AG08395 (cell line): ENCODE data around the gene C22orf42.
"Not testable (repeated sequence)": the region's sequence is repeated elsewhere in the genome, so short reads cannot be mapped to it uniquely, and the experiment has no call there.

Experiments
- DNase-seq: peaks from one replicate; pipeline ENCODE4 v3.0.0; 2012; ENCODE audit warnings: mixed read lengths, low spot score

C22orf42 gene

DNA sequence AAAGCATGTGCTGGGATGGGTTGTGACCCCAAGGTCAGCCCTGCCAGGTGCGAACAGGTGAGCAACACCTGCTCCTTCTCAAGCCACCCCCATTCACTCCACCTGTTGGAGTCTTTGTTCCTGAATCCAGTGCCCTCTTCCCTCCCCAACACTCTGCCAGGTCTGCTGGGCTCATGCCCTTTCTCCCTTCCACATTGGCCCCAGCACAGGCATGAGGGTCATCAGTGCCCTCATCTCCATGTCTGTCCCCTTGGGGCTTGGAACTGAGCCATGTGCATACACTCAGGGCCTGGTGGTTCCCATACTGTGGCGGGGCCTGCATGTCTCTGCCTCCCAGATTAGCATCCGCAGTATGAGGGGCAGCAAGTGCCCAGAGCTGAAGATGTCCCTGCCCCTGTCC lies 26.7 kb upstream of the C22orf42 start:
- no peak for DNase-seq

- DNase-seq: no peak
These were observed 24.5 kb upstream of the C22orf42 start for GRCh38 chr22:32183625-32184024.

DNA sequence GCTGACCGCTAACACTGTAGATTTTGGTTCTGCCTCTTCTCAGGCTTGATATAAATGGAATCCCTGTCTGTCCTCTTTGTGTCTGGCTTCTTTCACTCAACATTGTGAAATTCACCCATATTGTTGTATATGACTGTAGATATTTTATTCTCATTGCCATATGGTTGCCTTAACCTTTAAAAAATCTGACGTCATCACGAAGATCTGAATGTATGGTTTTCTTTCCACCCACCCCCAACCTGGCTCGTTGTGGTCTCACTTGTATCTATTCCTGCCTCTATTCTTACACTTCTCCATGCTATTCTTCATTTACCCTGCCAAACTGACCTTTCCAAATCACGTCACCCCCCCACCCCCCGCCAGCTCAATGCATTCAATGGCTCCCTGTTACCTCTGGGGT lies 21.9 kb upstream of the C22orf42 start:
- DNase-seq: no peak

DNA sequence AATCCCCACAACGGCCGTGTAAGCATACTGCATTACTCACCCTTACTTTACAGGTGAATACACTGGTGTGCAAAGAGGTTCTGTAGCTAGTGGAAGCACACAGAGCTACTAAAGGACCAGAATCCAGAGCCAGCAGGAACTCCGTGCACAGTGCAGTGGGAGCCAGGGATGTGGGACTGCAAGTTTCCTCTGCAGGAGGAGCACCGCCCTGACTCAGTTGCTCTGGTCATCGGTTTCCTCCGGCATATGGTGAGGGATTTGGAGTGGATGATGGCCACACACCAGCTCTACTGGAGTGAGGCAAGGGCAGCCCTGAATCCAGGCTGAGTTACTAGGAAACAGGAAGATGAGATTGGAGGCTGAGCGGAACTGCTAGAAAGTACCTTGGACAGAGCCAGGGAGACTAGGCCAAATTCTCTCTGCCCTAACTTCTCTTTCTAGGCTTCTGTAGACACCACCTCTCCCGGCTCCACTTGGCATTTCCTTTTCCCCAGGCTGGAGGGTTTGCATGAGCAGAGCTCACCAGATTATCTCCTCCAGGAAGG lies 18.2 kb upstream of the C22orf42 start:
- DNase-seq: no peak

- no peak for DNase-seq
These were observed 16.9 kb upstream of the C22orf42 start for GRCh38 chr22:32175683-32176644.

- no peak for DNase-seq
These were observed 16.0 kb upstream of the C22orf42 start for GRCh38 chr22:32175115-32175514.

DNA sequence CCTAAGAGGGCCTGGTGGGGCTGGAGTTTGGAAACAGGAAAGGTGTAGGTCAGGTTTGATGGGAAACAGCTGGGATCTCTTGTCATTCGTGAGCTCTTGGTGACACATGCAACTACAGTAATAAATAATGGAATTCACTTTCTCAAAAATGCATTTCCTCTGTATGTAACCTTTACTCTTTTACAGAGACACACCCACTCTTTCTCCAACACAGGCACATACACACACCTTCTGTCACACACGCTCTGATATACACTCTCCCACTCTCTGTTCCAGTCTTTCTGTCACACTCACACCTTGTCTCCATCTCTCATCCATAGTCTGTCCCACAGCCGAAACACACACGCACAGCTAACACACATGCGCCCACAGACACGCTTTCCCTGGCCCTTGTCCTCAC lies 6.6 kb upstream of the C22orf42 start:
- no peak for DNase-seq

DNA sequence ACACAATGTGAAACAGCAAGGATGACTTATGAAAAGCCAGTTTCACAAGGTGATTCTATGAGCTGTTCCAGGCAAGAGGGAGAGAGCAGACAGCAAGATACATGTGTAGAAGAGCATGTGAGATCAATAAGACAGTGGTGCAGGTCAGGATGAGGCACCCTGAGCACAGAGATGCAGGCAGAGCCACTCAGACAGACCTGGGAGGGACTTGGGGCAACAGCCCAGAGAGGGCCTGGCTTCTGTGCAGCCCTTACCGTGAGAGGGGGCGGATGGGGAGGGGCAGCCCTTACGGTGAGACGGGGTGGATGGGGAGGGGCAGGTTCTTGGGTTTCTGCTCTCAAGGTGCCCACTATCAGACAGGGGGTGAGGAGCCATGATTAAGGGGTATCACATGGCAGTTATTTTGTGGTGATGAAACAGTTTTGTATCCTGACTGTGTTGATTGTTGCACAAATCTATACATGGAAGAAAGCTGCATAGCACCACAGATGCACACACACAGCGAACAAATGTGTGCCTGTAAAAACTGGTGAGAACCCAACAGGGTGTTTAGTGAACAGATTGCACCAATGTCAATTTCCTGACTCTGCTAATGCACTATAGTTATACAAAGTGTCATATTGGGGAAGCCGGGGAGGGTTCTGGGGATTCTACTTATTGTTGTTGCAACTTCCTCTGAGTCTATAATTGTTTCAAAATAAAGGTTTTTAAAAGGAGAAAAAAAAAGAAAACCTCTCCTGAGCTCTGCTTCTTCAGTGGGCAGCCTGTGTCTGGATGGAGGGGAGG lies 5.2 kb upstream of the C22orf42 start:
- no peak for DNase-seq

DNA sequence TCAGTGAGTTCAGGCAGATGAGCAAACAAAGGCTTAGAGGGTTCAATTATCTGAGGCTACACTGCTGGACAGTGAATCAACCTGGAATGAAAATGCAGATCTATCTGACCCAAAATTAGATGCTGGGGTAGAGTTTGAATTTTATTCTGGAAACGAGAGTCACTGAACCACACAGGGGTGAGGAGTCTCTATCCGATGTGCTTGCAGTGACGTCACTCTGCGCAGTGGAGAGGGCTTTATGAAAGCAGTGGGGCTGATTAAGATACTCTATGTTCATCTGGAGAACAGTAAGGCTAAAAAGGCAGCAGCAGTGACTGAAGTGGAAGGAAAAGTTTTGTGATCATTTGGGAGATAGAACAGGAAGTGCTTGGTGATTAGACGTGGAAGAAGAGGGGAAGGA lies 1.3 kb upstream of the C22orf42 start:
- DNase-seq: not testable (repeated sequence)

DNA sequence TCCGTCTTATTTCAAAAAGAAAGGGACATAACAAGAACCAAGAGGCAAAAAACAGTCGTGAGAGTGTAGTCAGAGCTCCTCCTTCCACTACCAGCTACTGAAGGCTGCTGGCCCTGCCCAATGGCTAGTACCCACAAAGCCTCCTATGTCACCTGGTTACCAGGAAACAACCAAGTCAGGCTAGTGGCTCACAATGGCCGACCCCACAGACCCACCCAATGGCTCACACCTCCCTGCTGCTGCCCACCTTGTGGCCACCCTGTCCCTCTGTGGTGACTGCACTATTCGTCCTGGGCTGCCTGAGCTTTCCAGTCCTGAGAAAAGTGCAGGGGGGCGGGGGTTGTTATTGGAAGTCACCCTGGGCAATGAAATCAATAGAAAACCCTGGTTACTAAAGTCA lies 1.5 kb downstream of the C22orf42 start:
- DNase-seq: not testable (repeated sequence)

GRCh38 chr22:32154727-32155126 lies 4.4 kb downstream of the C22orf42 start:
- not testable (repeated sequence) for DNase-seq

DNA sequence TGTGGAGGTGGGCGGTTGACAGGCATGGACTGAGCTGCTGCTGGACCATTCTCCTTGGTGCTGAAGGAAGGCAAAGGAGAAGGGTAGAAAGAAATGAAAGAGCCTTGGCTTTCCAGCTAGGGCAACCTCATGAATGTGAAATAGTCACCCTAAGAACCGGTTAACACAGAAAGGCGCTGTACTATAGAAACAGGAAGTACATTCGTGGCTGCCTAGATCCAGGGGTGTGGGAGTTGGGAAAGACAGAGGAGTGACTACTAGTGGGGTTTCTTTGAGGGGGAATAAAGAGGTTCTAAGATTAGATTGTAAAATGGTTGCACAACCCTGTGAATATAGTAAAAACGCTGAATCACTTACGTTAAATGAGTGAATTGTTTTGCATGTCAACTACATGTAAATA lies 7.5 kb downstream of the C22orf42 start:
- not testable (repeated sequence) for DNase-seq

DNA sequence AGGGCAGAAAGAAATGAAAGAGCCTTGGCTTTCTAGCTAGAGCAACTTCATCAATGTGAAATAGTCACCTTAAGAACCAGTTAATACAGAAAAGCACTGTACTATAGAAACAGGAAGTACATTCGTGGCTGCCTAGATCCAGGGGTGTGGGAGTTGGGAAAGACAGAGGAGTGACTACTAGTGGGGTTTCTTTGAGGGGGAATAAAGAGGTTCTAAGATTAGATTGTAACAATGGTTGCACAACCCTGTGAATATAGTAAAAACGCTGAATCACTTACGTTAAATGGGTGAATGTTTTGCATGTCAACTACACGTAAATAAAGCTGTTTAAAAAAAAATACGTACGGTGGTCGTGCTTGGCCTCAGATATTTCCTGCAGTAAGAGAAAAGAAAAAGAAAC lies 8.5 kb downstream of the C22orf42 start:
- not testable (repeated sequence) for DNase-seq

DNA sequence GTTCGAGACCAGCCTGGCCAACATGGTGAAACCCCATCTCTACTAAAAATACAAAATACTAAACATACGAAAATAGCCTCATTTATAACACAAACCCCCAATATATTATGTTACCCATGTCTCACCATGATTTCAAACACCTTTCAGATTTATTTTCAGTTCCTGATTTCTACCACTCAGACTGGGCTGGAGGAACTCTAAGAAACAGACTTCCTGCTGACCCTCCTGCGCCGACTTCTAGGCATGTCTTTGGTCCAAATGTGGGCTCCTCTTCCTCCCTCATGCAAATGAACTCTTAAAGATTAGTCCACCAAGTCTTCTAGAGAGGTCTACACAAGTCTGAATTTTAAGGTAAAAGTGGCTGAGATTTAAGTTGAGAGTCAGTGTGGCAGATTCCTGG lies 10.7 kb downstream of the C22orf42 start:
- DNase-seq: not testable (repeated sequence)

DNA sequence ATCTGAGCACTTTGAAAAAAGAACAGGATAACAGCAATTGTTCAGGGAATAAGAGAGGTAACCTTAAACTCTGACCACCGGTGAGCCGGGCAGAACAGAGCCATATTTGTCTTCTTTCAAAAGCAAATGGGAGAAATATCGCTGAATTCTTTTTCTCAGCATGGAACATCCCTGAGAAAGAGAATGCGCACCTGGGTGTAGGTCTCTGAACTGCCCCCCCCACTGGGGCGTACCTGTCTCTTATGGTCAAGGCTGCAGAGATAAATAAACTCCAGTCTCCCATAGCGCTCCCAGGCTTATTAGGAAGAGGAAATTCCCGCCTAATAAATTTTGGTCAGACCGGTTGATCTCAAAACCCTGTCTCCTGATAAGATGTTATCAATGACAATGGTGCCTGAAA lies 12.0 kb downstream of the C22orf42 start:
- not testable (repeated sequence) for DNase-seq

DNA sequence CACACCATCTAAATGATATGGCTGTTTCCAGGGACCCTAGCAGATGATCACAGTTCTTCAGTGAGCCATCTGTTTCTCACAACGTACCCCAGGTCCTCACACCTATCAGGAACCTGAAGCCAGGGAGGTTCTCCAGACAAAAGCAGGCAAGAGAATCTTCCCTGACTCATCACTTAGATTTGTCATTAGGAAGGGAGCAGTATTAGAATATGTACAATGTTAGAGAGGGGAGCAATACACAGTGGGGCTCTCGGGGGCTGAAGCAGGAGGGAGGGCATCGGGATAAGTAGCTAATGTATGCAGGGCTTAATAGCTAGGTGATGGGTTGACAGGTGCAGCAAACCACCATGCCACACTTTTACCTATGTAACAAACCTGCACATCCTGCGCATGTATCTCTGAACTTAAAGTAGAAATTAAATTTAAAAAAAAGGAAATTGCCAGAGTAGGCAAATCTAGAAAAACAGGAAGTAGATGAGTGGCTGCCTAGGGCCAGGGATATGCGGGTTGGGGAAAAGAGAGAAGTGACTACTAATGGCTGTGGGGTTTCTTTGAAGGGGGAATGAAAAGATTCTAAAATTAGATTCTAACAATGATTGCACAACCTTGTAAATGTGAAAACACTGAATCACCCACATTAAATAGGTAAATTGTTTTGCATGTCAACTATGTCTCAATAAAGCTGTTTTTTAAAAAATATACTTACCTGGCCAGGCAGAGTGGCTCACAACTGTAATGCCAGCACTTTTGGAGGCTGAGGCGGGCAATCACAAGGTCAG lies 14.4 kb downstream of the C22orf42 start:
- no peak for DNase-seq

DNA sequence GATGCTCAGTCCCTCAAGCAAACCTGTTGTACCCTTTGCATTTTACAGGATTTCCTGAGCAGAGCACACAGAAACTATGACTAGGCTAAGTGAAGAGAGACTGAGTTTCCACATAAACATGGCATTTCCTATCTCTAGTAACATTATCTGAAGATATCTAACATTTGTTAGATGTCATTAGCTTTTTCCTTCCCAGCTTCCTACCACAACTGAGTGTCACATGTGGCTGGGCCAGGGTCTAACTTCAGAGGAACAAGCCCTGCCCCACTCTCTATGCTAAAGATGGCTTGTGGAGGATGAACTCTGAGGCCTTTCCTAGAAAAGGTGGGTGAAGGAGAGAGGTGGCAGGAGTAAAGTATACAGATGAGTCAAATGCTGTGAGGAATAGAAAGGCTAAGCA lies 16.5 kb downstream of the C22orf42 start:
- DNase-seq: no peak

GRCh38 chr22:32140688-32141087 lies 18.4 kb downstream of the C22orf42 start:
- not testable (repeated sequence) for DNase-seq

DNA sequence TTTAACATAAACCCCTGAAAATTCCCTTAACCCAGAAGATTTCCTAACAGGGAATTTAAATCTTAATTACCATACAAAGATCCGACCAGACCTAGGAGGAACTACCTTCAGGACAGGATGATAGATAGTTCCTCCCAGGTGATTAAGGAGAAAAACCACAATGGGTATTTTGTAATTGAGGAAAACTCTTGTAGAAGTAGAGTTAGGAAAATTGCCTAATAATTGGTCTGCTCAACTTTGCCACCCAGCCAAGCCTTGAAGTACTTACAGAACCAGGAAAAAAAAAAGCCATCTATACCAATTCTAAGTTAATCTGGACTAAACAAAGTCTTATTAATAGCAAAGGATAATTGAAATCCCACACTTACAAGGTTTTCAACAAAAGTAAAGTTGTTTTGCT lies 20.5 kb downstream of the C22orf42 start:
- not testable (repeated sequence) for DNase-seq

DNA sequence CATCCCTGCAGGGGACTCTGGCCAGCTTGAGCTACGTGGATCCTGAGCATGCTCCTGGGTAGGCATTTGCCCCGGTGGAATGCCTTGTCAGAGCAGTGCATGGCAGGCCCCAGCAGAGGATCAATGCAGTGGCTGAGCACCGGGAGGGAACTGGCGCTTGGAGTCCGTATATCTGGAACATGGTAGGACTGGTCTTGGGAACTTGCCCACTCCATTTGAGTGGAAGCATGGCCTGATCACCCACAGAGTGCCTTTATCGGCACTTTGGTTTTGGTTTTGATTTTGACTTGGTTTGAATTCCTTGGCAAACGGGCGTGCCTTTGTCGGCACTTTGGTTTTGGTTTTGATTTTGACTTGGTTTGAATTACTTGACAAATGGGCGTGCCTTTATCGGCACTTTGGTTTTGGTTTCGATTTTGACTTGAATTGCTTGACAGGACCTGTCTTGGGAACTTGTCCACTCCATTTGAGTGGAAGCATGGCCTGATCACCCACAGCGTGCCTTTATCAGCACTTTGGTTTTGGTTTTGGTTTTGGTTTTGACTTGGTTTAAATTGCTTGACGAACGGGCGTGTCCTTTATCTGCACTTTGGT lies 21.3 kb downstream of the C22orf42 start:
- DNase-seq: not testable (repeated sequence)

DNA sequence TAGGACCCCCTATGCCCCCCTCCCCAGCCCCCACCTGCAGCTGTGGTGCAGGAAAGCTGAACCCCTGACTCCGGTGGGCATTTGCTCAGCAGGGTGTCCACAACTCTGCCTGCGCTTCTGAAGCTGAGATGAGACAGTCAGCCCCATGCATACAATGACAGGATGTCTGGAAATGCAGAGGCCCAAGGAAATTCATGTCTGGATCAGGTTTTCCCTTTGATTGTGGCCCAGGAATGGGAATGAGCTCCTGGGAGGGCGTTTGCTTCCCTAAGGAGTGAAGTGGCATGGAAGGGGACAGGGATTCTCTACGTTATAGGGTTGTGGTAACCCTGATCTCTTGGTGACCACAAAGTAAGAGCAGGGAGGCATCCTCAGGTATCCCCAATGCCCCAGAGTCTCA lies 22.2 kb downstream of the C22orf42 start:
- not testable (repeated sequence) for DNase-seq
